ENCODE measurements around the gene SLC12A5. TPM values are rescaled to one million over a fixed set of nuclear protein-coding genes. Genes with fewer than 3 reads are reported as not detected.
"Not testable (repeated sequence)": the region's sequence is repeated elsewhere in the genome, so short reads cannot be mapped to it uniquely, and the experiment has no call there.

SLC12A5 gene
- total RNA-seq, 1 donor from 2014 or later, result 10.4 TPM

GRCh38 chr20:46088409-46089166, 59.6 kb downstream of the SLC12A5 start:
- H3K36me3 Mint-ChIP-seq (ENCODE audit: unreplicated experiment), result no peaks in the 10 kb centered on the region
- peak overlapping the region; percentile 90 for H3K4me3 Mint-ChIP-seq (ENCODE audit: unreplicated experiment)
- peaks cover 10% of the 10 kb centered on the region for H3K4me1 Mint-ChIP-seq (ENCODE audit: low read depth, unreplicated experiment)
- peaks cover 5% of the 10 kb centered on the region for H3K27me3 Mint-ChIP-seq (ENCODE audit: unreplicated experiment)
- peaks cover 5% of the 10 kb centered on the region for H3K9me3 Mint-ChIP-seq (ENCODE audit: unreplicated experiment)
- no peak for TF ChIP-seq CTCF (IDR thresholded peaks at IDR 0.05; ENCODE audit: partially characterized antibody, unreplicated experiment)
- peak overlapping the region; percentile 95 for H3K27ac Mint-ChIP-seq (ENCODE audit: unreplicated experiment)
- DNase-seq, result no peak

GRCh38 chr20:46089167-46089416, 60.1 kb downstream of the SLC12A5 start:
- TF ChIP-seq CTCF (IDR thresholded peaks at IDR 0.05; ENCODE audit: partially characterized antibody, unreplicated experiment), result no peak
- no peak for DNase-seq
- Mint-ChIP-seq H3K36me3 (ENCODE audit: unreplicated experiment) (no peaks in the 10 kb centered on the region), H3K9me3 (ENCODE audit: unreplicated experiment) (peaks cover 5% of the 10 kb centered on the region), H3K4me3 (ENCODE audit: unreplicated experiment) (peak overlapping the region; percentile 90), H3K27ac (ENCODE audit: unreplicated experiment) (peak overlapping the region; percentile 95), H3K4me1 (ENCODE audit: low read depth, unreplicated experiment) (peaks cover 10% of the 10 kb centered on the region), H3K27me3 (ENCODE audit: unreplicated experiment) (peaks cover 5% of the 10 kb centered on the region)

GRCh38 chr20:46089417-46090388, 60.7 kb downstream of the SLC12A5 start, which contains the start of gene NCOA5:
Gene NCOA5, minus strand, starts transcription at chr20:46089962. Its CDS starts 10,538 bp downstream, at chr20:46079424.
- Mint-ChIP-seq H3K36me3 (ENCODE audit: unreplicated experiment) (no peaks in the 10 kb centered on the region), H3K4me1 (ENCODE audit: low read depth, unreplicated experiment) (peaks cover 10% of the 10 kb centered on the region), H3K4me3 (ENCODE audit: unreplicated experiment) (peak within 1 kb of the TSS; percentile 90), H3K9me3 (ENCODE audit: unreplicated experiment) (peaks cover 5% of the 10 kb centered on the region), H3K27me3 (ENCODE audit: unreplicated experiment) (peaks cover 5% of the 10 kb centered on the region), H3K27ac (ENCODE audit: unreplicated experiment) (peak within 1 kb of the TSS; percentile 95)
- DNase-seq, result peak; percentile 96
- no peak for TF ChIP-seq CTCF (IDR thresholded peaks at IDR 0.05; ENCODE audit: partially characterized antibody, unreplicated experiment)

- not testable (repeated sequence) for H3K4me1 Mint-ChIP-seq (ENCODE audit: low read depth, unreplicated experiment); H3K27ac Mint-ChIP-seq (ENCODE audit: unreplicated experiment); H3K4me3 Mint-ChIP-seq (ENCODE audit: unreplicated experiment); H3K27me3 Mint-ChIP-seq (ENCODE audit: unreplicated experiment); DNase-seq; H3K9me3 Mint-ChIP-seq (ENCODE audit: unreplicated experiment); H3K36me3 Mint-ChIP-seq (ENCODE audit: unreplicated experiment)
Observed at GRCh38 chr20:46091622-46092535, 62.9 kb downstream of the SLC12A5 start.

GRCh38 chr20:46093531-46093930, 64.5 kb downstream of the SLC12A5 start:
- Mint-ChIP-seq H3K9me3 (ENCODE audit: unreplicated experiment) (peaks cover 5% of the 10 kb centered on the region), H3K4me3 (ENCODE audit: unreplicated experiment) (no peak overlapping the region), H3K36me3 (ENCODE audit: unreplicated experiment) (no peaks in the 10 kb centered on the region), H3K4me1 (ENCODE audit: low read depth, unreplicated experiment) (no peaks in the 10 kb centered on the region), H3K27ac (ENCODE audit: unreplicated experiment) (no peak overlapping the region), H3K27me3 (ENCODE audit: unreplicated experiment) (peaks cover 5% of the 10 kb centered on the region)
- no peak for DNase-seq
- no peak for TF ChIP-seq CTCF (IDR thresholded peaks at IDR 0.05; ENCODE audit: partially characterized antibody, unreplicated experiment)
